Measurements from ENCODE around the gene PIGH. TPM values are rescaled to one million over a fixed set of nuclear protein-coding genes. Genes with fewer than 3 reads are reported as not detected.

Gene PIGH
- total and polyA plus RNA-seq, 10 of the 15 experiments (the other 5 are each of a cell fraction or from before 2014, with no cell fraction given), result 15.5 to 46.6 (median 22.3) TPM

DNA sequence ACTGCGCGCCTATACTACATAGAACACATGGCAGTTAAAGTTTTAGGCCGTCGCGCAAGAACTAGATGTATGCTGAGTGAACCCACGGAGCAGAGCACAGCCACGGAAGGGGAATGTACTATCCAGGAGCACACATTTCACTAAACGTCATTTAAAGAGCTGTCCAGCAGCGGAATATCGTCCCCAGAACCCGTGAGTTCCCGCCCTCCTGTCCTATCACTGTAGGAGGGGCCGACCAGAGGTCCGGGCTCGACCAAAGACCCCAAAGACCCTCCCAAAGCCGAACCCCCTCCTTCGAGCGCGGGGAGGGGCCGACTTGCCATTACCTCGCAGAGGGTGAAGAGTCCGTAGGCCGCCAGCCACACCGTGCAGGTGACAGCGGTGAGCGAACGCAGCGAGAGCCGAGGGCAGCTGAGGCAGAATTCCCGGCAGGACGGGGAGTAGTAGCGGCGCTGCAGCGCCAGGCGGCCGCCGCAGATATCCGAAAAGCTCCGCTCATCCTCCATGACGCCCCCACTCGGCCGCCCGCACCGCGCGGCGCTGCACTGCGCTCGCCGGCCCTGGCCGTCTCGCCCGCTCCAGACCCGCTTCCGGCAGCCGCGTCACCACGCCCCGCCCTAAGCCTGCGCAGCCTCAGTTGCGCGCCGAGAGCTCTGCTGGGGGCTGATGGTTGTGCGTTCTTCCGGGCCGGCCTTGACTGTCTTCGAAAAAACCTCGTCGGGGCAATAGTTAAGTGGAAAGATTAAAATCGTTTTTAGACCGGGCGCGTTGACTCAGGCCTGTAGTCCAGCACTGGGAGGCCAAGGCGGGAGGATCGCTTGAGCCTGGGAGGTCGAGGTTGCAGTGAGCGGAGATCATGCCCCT, at the start of gene PIGH (continued):
- TF ChIP-seq, protein P1, sequence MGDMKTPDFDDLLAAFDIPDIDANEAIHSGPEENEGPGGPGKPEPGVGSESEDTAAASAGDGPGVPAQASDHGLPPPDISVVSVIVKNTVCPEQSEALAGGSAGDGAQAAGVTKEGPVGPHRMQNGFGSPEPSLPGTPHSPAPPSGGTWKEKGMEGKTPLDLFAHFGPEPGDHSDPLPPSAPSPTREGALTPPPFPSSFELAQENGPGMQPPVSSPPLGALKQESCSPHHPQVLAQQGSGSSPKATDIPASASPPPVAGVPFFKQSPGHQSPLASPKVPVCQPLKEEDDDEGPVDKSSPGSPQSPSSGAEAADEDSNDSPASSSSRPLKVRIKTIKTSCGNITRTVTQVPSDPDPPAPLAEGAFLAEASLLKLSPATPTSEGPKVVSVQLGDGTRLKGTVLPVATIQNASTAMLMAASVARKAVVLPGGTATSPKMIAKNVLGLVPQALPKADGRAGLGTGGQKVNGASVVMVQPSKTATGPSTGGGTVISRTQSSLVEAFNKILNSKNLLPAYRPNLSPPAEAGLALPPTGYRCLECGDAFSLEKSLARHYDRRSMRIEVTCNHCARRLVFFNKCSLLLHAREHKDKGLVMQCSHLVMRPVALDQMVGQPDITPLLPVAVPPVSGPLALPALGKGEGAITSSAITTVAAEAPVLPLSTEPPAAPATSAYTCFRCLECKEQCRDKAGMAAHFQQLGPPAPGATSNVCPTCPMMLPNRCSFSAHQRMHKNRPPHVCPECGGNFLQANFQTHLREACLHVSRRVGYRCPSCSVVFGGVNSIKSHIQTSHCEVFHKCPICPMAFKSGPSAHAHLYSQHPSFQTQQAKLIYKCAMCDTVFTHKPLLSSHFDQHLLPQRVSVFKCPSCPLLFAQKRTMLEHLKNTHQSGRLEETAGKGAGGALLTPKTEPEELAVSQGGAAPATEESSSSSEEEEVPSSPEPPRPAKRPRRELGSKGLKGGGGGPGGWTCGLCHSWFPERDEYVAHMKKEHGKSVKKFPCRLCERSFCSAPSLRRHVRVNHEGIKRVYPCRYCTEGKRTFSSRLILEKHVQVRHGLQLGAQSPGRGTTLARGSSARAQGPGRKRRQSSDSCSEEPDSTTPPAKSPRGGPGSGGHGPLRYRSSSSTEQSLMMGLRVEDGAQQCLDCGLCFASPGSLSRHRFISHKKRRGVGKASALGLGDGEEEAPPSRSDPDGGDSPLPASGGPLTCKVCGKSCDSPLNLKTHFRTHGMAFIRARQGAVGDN (IDR thresholded peaks at IDR 0.05), result peak; percentile 89
- peak; percentile 74; the same call in 1 of the 2 replicates for TF ChIP-seq TAF1 (IDR thresholded peaks at IDR 0.05; ENCODE audit: borderline replicate concordance, low read depth, low read length)
- TF ChIP-seq CREM (IDR thresholded peaks at IDR 0.05; ENCODE audit: low read depth), result peak; percentile 42
- TF ChIP-seq, protein P2, sequence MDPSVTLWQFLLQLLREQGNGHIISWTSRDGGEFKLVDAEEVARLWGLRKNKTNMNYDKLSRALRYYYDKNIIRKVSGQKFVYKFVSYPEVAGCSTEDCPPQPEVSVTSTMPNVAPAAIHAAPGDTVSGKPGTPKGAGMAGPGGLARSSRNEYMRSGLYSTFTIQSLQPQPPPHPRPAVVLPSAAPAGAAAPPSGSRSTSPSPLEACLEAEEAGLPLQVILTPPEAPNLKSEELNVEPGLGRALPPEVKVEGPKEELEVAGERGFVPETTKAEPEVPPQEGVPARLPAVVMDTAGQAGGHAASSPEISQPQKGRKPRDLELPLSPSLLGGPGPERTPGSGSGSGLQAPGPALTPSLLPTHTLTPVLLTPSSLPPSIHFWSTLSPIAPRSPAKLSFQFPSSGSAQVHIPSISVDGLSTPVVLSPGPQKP (IDR thresholded peaks at IDR 0.05; ENCODE audit: low read depth, low read length), result no peak
- TF ChIP-seq EGR1 (IDR thresholded peaks at IDR 0.05; ENCODE audit: borderline replicate concordance in 1 of 2, low read depth in 2 of 2, low read length in 2 of 2), result peak in 1 of 2 experiments; percentile 69; a peak in 2 of 3 replicates
- TF ChIP-seq TARDBP (IDR thresholded peaks at IDR 0.05; ENCODE audit: borderline replicate concordance), result no peak
- TF ChIP-seq BACH1 (IDR thresholded peaks at IDR 0.05; ENCODE audit: borderline replicate concordance), result 0 out of 2 replicates have a peak, but pooled peaks have one; percentile 25
- TF ChIP-seq GATAD2B (conservative IDR thresholded peaks at IDR 0.05; ENCODE audit: low read depth), result peak; percentile 93
- TF ChIP-seq NR2F1 (conservative IDR thresholded peaks at IDR 0.05), result 0 out of 2 replicates have a peak, but pooled peaks have one; percentile 20
- TF ChIP-seq EED (IDR thresholded peaks at IDR 0.05; ENCODE audit: low read depth), result peak; percentile 54
- no peak for TF ChIP-seq MYB (IDR thresholded peaks at IDR 0.05; ENCODE audit: borderline replicate concordance, low read depth, low read length)
- no peak for TF ChIP-seq ZSCAN29 (IDR thresholded peaks at IDR 0.05)
- no peak for TF ChIP-seq FOXK2 (IDR thresholded peaks at IDR 0.05)
- no peak for TF ChIP-seq RFX5 (IDR thresholded peaks at IDR 0.05; ENCODE audit: low read depth, low read length)
- TF ChIP-seq NFYA (IDR thresholded peaks at IDR 0.05; ENCODE audit: borderline replicate concordance, low read depth, low read length), result no peak
- TF ChIP-seq RCOR1 (conservative IDR thresholded peaks at IDR 0.05; ENCODE audit: low read depth, low read length), result no peak
- no peak for TF ChIP-seq HDAC2 (IDR thresholded peaks at IDR 0.05)
- TF ChIP-seq, protein P3, sequence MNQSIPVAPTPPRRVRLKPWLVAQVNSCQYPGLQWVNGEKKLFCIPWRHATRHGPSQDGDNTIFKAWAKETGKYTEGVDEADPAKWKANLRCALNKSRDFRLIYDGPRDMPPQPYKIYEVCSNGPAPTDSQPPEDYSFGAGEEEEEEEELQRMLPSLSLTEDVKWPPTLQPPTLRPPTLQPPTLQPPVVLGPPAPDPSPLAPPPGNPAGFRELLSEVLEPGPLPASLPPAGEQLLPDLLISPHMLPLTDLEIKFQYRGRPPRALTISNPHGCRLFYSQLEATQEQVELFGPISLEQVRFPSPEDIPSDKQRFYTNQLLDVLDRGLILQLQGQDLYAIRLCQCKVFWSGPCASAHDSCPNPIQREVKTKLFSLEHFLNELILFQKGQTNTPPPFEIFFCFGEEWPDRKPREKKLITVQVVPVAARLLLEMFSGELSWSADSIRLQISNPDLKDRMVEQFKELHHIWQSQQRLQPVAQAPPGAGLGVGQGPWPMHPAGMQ (IDR thresholded peaks at IDR 0.05; ENCODE audit: borderline replicate concordance), result no peak
- TF ChIP-seq HCFC1 (IDR thresholded peaks at IDR 0.05; ENCODE audit: low read length), result no peak
- TF ChIP-seq YY1 (IDR thresholded peaks at IDR 0.05; ENCODE audit: low read depth, low read length), result peak; percentile 81; the same call in 1 of the 2 replicates
- peak; percentile 29; the same call in 1 of the 2 replicates for TF ChIP-seq RUNX3 (IDR thresholded peaks at IDR 0.05; ENCODE audit: low read length)
- TF ChIP-seq ZNF207 (IDR thresholded peaks at IDR 0.05; ENCODE audit: borderline replicate concordance), result peak; percentile 34; the same call in 1 of the 2 replicates
- TF ChIP-seq PAX8 (IDR thresholded peaks at IDR 0.05), result no peak
- TF ChIP-seq TCF3 (IDR thresholded peaks at IDR 0.05; ENCODE audit: borderline replicate concordance, insufficient read depth, low read depth, low read length), result 0 out of 2 replicates have a peak, but pooled peaks have one; percentile 42
